ENCODE data around the gene EVX1. TPM values are rescaled to one million over a fixed set of nuclear protein-coding genes. Genes with fewer than 3 reads are reported as not detected.

The EVX1 gene
- total and polyA plus RNA-seq, 2 of the 13 experiments (the other 11 are each of a cell fraction or from before 2014, with no cell fraction given) = not detected

- peaks cover 8 to 83% of the 10 kb centered on the region in 2 experiments; a peak in 3 of 5 replicates for H3K27me3 ChIP-seq (ENCODE audit: control insufficient read depth in 1 of 2, insufficient read depth in 2 of 2, low read length in 2 of 2)
- DNase-seq (ENCODE audit: low spot score) (no peak), ATAC-seq (no peak), FAIRE-seq (no peak)
- H3K4me1 ChIP-seq (ENCODE audit: insufficient read depth, low read length) = no peaks in the 10 kb centered on the region
- ChIA-PET CTCF (ENCODE audit: low intra/inter-chr PET ratio, low total read pairs) (no interaction called here), POLR2A (no interaction called here)
- H3K4me3 ChIP-seq (replicated peaks in 1 of 3; ENCODE audit: insufficient read depth in 1 of 3, low read depth in 2 of 3, low read length in 3 of 3) = no peak overlapping the region
- no peak overlapping the region for H3K27ac ChIP-seq (ENCODE audit: extremely low read length, insufficient read depth, low read length)
- 76% methylated on average over 14 of the region's 14 CpGs for WGBS (ENCODE audit: low lambda C conversion rate)
- in situ Hi-C loops (cut with HindIII; ENCODE audit: extremely low pct_ligation_motif_present, low pct_unique_long_range_greater_than_20kb) = no loop called here
- no peak overlapping the region for H3K4me2 ChIP-seq (ENCODE audit: low read depth, low read length)
- H3K79me2 ChIP-seq (ENCODE audit: insufficient read depth, low read length) = no peaks in the 10 kb centered on the region
- no peaks in the 10 kb centered on the region for H3K9me3 ChIP-seq (ENCODE audit: low read length)
- H4K20me1 ChIP-seq (ENCODE audit: insufficient read depth, low read length) = no peaks in the 10 kb centered on the region
- TF ChIP-seq HNRNPUL1 (IDR thresholded peaks at IDR 0.05; ENCODE audit: low read depth, low read length) (no peak), NR2F6 (IDR thresholded peaks at IDR 0.05) (no peak), NR2F6 (CRISPR knock-in tag; IDR thresholded peaks at IDR 0.05) (no peak), NFYB (CRISPR knock-in tag; IDR thresholded peaks at IDR 0.05) (no peak), ZNF768 (CRISPR knock-in tag; IDR thresholded peaks at IDR 0.05) (no peak), PATZ1 (CRISPR knock-in tag; IDR thresholded peaks at IDR 0.05) (no peak), ZNF280D (CRISPR knock-in tag; IDR thresholded peaks at IDR 0.05) (no peak), U2AF1 (optimal IDR thresholded peaks at IDR 0.05; ENCODE audit: low read depth, low read length) (no peak), DNMT3B (CRISPR knock-in tag; conservative IDR thresholded peaks at IDR 0.05) (no peak), TFDP1 (CRISPR knock-in tag; IDR thresholded peaks at IDR 0.05; ENCODE audit: borderline replicate concordance) (no peak), ZZZ3 (CRISPR knock-in tag; IDR thresholded peaks at IDR 0.05; ENCODE audit: borderline replicate concordance) (no peak), NFIC (IDR thresholded peaks at IDR 0.05; ENCODE audit: low read length) (no peak), ZNF124 (CRISPR knock-in tag; IDR thresholded peaks at IDR 0.05) (no peak), ZNF652 (CRISPR knock-in tag; IDR thresholded peaks at IDR 0.05; ENCODE audit: borderline replicate concordance, low read depth) (no peak), ZBTB8A (CRISPR knock-in tag; IDR thresholded peaks at IDR 0.05; ENCODE audit: borderline replicate concordance, low read depth) (no peak), NFKBIZ (CRISPR knock-in tag; IDR thresholded peaks at IDR 0.05) (no peak), ZNF788 (CRISPR knock-in tag; IDR thresholded peaks at IDR 0.05; ENCODE audit: borderline replicate concordance) (no peak)
- no peak overlapping the region for H2AFZ ChIP-seq (ENCODE audit: low read length)
- H3K9ac ChIP-seq (ENCODE audit: insufficient read depth, low read depth, low read length) = no peak overlapping the region
- intact Hi-C loops (cut with micrococcal nuclease; ENCODE audit: unreplicated experiment) = no loop called here
- no peaks in the 10 kb centered on the region for H3K36me3 ChIP-seq (replicated peaks in 1 of 2; ENCODE audit: control insufficient read depth in 1 of 2, insufficient read depth in 2 of 2, low read length in 2 of 2)
- no TSS peak for BruUV-seq (replicated peaks)
Observed at GRCh38 chr7:27242154-27242553, 448 bp upstream of the EVX1 start.
